Rectal smooth muscle tissue (tissue), 1 donor: ENCODE data around the gene HAGH.

Experiments used
- H3K27ac ChIP-seq: one replicate; pipeline ENCODE4 v1.7.0; 2013; ENCODE audit warnings: low read depth, low read length, inconsistent platforms
- H3K27me3 ChIP-seq: one replicate; pipeline ENCODE4 v1.7.0; 2013; ENCODE audit warnings: low read length; ENCODE audit not compliant: control insufficient read depth, insufficient read depth
- H3K36me3 ChIP-seq: one replicate; pipeline ENCODE4 v1.7.0; 2013; ENCODE audit warnings: low read length; ENCODE audit not compliant: control insufficient read depth, insufficient read depth
- H3K4me1 ChIP-seq: one replicate; pipeline ENCODE4 v1.7.0; 2013; ENCODE audit warnings: low read length; ENCODE audit not compliant: control insufficient read depth, insufficient read depth
- H3K4me3 ChIP-seq: one replicate; pipeline ENCODE4 v1.7.0; 2013; ENCODE audit warnings: low read length
- H3K9ac ChIP-seq: one replicate; pipeline ENCODE4 v1.7.0; 2013; ENCODE audit warnings: low read length

HAGH gene

DNA sequence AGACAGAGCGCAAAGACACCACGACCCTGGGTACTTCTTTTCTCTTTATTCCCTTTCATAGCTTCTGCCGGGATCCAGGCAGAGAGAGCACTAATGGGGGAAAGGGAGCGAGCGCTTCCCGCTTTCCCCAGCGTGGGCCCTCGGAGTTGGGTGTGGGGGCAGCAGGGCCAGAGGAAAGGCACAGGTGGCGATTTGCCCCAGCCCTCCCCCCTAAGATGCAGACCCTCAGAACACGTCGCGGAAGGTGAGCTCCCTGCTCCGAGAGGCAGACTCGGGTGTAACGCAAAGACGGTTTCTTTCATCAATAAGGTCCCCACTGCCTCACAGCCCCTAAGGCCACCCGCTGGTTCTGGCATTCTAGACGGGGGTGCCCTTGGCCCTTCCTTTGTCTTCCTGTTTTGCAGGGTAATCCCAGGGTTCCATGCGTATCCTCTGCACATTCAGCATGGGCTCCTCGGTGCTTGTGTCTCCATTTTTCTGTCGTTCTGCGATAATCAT, 54.7 kb downstream of the HAGH start:
- Histone ChIP-seq H3K27me3 (no peaks in the 10 kb centered on the region), H3K27ac (peak overlapping the region; percentile 85), H3K36me3 (peaks cover 24% of the 10 kb centered on the region), H3K4me1 (peaks cover 12% of the 10 kb centered on the region), H3K4me3 (peak overlapping the region; percentile 92), H3K9ac (no peak overlapping the region)

DNA sequence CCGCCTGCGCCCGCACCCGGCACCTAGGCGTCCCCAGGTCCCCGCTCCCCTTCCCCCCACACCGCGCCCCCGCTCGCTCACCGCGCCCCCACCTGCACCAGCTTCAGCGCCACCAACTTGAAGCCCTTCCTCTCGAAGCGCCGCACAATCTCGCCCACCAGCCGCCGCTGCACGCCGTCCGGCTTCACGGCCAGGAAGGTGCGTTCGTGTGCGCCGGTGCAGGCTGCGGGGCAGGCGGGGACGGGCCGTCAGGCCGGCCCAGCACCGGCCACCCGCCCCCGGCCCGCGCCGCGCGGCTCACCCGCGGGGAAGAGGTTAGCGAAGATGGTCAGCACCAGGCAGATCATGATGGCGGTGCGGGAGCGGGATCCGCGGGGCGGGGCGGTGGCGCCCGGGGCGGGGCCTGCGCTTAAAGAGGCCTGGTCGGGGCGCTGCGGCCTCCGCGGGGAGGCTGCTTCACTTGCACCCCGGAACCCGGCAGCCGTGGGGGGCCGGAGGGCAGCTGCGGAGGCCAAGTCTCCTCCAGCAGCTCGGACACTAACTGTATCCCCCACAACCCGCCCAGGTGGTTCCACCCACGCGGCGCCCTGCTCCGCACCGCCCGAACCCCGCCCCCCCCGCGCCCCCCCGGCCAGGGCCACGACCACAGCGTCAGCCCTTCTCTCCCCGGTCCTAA, 55.3 kb downstream of the HAGH start, which contains the start of gene NME3:
NME3 (minus strand) TSS at position 356 of the 676 bp plus-strand sequence; CDS start at position 347, 9 bp downstream.
- H3K4me1 ChIP-seq: peaks cover 12% of the 10 kb centered on the region
- peak within 1 kb of the TSS; percentile 40 for H3K9ac ChIP-seq
- peak within 1 kb of the TSS; percentile 85 for H3K27ac ChIP-seq
- peak within 1 kb of the TSS; percentile 92 for H3K4me3 ChIP-seq
- no peaks in the 10 kb centered on the region for H3K27me3 ChIP-seq
- peaks cover 29% of the 10 kb centered on the region for H3K36me3 ChIP-seq

DNA sequence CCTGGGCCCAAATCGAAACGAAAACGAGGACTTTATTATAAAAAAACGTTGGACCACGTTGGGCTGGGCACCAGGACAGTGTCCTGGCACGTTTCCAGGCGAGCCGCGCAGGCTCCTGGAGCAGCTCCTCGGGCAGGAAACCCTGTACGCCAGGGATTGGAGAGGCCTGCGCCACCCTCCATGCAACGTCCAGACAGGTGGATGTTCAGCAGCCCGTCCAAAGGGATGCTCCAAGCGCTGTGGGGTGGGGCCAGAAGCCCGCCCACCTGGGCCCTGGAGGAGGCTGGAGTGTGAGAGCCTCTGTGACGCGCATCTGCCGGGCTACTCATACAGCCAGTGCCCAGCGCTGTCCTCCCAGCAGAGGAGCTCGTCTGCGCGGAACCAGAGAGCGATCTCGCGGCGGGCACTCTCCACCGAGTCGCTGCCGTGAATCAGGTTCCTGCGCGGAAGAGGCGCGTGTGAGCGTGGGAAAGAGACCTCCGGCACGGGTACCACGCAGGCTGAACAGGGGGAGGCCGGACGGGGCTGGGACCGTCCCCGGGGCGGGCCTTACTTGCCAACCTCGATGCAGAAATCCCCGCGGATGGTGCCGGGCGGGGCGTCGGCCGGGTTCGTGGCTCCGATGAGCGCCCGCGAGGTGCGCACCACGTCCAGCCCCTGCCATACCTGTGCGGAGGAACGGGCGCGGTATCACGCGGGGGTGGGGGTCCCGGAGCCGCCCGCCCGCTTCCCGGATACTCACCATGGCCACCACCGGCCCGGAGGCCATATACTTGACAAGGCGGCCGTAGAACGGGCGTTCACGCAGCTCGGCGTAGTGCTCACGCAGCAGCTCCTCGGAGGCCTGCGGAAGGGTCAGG, 56.1 kb downstream of the HAGH start:
- H3K4me1 ChIP-seq: peaks cover 12% of the 10 kb centered on the region
- H3K9ac ChIP-seq: peak overlapping the region; percentile 25
- H3K36me3 ChIP-seq: peaks cover 30% of the 10 kb centered on the region
- no peaks in the 10 kb centered on the region for H3K27me3 ChIP-seq
- H3K4me3 ChIP-seq: peak overlapping the region; percentile 92
- H3K27ac ChIP-seq: peak overlapping the region; percentile 75

DNA sequence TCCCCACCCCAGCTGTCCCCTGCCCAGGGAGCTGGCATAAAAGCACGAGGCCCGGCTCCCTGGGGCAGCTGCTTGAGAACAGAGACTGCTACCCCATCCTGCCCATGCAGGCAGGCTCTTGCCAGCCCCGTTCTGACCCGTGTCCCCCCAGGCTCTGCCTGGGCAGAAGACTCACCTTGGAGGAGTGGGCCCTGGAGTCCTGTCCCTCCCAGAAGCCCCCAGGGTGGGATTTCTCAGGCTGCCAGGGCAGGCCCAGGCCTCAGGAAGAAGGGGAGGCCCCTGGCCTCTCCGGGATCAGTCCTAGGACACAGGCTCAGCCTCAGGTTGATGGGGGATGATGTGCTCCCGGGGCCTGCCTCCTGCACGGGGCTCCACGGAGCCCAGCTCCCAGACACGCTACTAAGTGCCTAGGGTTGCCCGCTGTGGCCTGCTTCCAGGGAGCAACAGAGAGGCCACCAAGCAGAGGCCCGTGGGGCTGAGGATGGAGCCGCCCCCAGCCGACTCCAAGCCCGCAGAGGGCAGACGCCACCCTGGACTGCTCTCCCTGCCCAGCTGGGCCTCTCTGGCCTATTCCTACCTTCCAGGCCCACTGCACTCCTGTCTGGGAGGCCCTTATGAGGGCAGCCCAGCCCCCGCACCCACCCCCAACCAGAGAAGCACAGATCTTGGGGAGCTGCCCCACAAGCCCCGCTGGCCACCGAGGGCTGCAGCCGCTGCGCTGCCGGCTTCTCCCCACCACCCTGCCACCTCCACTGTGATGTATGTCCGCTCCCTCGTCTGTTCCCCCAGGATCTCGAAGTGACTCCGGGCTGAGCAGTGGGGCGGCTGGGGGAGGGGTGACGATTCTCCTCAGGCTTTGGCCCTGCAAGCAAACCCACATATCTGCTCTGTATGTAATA, 57.0 kb downstream of the HAGH start:
- peak overlapping the region; percentile 92 for H3K4me3 ChIP-seq
- H3K27me3 ChIP-seq: no peaks in the 10 kb centered on the region
- peak overlapping the region; percentile 75 for H3K27ac ChIP-seq
- H3K4me1 ChIP-seq: peaks cover 12% of the 10 kb centered on the region
- peak overlapping the region; percentile 25 for H3K9ac ChIP-seq
- H3K36me3 ChIP-seq: peaks cover 36% of the 10 kb centered on the region

DNA sequence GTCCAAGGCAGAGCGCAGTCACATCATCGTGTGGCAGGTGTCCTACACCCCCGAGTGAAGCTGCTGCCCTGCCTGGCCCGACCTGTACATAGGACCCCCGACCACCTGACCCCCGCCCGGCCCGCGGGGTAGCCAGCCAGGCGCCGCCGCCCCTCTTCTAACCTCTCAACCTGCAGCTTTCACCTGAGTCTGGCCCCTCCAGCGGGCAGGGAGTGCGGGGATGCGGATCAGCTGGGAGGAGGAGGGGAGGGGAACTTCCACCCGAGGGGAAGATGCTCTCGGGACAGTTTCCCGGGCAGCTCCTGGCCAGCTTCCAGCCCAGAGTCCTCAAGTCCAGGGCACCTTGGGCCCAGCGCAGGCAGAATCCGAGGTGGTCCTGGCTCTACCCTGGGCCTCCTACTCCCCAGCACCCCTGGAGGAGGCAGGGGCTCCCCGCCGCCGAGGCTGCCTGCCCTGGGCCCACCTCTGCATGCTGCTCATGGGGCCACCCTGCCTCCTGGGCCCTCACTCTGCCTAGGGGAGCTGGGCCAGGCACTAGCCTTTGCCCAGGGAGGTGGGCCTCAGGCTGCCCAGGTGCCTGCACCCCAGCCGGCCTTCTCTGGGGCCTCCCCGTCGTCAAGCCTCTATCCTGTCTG, 57.7 kb downstream of the HAGH start:
- Histone ChIP-seq H3K27ac (no peak overlapping the region), H3K36me3 (peaks cover 40% of the 10 kb centered on the region), H3K27me3 (no peaks in the 10 kb centered on the region), H3K9ac (no peak overlapping the region), H3K4me3 (no peak overlapping the region), H3K4me1 (peaks cover 7% of the 10 kb centered on the region)

DNA sequence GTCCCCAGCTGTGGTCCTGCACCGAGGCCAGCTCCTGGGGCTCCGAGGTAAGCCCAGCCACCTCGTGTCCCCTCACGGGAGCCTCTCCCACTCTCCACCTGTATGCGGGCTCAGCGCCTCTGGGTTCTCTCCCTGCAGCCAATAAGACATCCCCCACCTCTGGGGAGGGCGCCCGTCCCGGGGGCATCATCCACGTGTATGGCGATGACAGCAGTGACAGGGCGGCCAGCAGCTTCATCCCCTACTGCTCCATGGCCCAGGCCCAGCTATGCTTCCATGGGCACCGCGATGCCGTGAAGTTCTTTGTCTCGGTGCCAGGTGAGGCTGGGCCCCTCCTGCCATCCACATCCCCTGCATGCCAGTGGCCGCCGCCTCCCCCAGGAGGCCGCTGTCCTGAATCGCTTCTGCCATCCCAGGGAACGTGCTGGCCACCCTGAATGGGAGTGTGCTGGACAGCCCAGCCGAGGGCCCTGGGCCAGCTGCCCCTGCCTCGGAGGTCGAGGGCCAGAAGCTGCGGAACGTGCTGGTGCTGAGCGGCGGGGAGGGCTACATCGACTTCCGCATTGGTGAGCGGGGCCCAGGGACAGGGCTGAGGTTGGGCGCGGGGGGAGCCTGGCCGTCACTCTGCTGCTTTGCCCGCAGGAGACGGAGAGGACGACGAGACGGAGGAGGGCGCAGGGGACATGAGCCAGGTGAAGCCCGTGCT, 58.4 kb downstream of the HAGH start:
- Histone ChIP-seq H3K27me3 (no peaks in the 10 kb centered on the region), H3K36me3 (peaks cover 40% of the 10 kb centered on the region), H3K4me3 (no peak overlapping the region), H3K4me1 (peaks cover 6% of the 10 kb centered on the region), H3K27ac (no peak overlapping the region), H3K9ac (no peak overlapping the region)

DNA sequence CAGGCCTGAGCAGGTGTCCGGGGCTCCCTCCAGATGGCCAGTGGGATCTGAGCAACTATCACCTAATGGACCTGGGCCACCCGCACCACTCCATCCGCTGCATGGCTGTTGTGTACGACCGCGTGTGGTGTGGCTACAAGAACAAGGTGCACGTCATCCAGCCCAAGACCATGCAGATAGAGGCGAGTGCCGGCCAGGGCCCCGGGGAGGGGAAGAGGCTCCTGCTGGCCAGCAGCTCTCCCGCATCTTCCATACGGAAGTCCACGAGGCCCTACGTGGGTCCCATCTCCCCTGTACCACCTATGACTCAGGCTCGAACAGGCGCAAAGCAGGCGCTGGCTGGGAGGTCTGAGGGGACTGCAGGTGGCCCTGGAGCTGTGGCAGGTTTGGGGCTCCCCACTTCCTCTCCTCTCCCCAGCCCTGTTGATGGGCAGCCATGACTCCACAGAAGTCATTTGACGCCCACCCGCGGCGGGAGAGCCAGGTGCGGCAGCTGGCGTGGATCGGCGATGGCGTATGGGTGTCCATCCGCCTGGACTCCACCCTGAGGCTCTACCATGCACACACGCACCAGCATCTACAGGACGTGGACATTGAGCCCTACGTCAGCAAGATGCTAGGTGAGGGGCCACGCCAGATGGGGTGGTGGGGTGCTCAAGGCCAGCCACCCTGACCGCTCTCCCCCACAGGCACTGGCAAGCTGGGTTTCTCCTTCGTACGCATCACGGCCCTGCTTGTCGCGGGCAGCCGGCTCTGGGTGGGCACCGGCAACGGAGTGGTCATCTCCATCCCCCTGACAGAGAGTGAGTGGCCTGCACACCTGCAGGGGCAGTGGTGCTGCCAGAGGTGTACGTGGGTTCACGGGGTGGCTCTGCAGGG, 59.3 kb downstream of the HAGH start:
- no peak overlapping the region for H3K9ac ChIP-seq
- H3K4me3 ChIP-seq: no peak overlapping the region
- H3K27ac ChIP-seq: no peak overlapping the region
- H3K27me3 ChIP-seq: no peaks in the 10 kb centered on the region
- H3K36me3 ChIP-seq: peaks cover 45% of the 10 kb centered on the region
- H3K4me1 ChIP-seq: peaks cover 6% of the 10 kb centered on the region

DNA sequence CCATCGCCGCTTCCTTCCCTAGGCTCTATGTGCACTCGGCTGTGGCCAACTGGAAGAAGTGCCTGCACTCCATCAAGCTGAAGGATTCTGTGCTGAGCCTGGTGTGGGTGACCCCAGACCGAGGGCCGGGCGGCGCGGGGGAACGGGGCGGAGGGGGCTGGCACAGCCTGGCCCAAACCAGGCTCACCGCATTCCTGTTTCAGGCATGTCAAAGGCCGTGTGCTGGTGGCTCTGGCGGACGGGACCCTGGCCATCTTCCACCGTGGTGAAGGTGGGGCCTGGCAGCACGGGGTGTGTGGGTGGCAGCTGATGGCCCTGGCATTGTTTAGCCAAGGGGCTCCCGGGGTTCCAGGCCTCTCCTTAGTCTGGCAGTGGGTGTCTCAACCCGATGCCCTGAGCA, 59.9 kb downstream of the HAGH start:
- peaks cover 46% of the 10 kb centered on the region for H3K36me3 ChIP-seq
- H3K9ac ChIP-seq: no peak overlapping the region
- H3K27me3 ChIP-seq: no peaks in the 10 kb centered on the region
- no peaks in the 10 kb centered on the region for H3K4me1 ChIP-seq
- no peak overlapping the region for H3K4me3 ChIP-seq
- no peak overlapping the region for H3K27ac ChIP-seq

DNA sequence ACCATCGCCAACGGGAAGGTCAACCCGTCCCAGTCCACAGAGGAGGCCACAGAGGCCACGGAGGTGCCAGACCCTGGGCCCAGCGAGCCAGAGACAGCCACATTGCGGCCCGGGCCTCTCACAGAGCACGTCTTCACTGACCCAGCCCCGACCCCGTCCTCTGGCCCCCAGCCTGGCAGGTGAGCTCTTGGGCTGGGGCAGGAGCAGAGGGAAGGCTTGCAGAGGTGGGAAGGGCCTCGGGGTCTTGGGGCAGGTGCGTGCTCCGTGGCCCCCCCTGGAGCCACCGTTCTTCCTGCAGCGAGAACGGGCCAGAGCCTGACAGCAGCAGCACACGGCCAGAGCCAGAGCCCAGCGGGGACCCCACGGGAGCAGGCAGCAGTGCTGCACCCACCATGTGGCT, 60.4 kb downstream of the HAGH start:
- H3K4me3 ChIP-seq: no peak overlapping the region
- no peak overlapping the region for H3K27ac ChIP-seq
- H3K9ac ChIP-seq: no peak overlapping the region
- peaks cover 48% of the 10 kb centered on the region for H3K36me3 ChIP-seq
- H3K27me3 ChIP-seq: no peaks in the 10 kb centered on the region
- no peaks in the 10 kb centered on the region for H3K4me1 ChIP-seq

DNA sequence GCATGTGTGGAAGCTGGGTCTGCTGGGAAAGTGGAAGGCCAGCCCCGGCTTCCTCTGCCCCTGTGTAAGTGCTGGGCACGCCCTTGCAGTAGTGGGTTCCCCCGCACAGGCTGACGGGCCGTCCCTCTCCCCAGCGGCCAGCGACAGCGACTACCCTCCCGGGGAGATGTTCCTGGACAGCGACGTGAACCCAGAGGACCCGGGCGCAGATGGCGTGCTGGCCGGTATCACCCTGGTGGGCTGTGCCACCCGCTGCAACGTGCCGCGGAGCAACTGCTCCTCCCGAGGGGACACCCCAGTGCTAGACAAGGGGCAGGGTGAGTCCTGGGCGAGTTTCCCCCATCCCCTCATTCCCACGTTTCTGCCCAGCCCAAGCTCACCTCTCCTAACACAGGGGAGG, 60.8 kb downstream of the HAGH start:
- Histone ChIP-seq H3K4me1 (no peaks in the 10 kb centered on the region), H3K9ac (no peak overlapping the region), H3K27ac (no peak overlapping the region), H3K27me3 (no peaks in the 10 kb centered on the region), H3K4me3 (no peak overlapping the region), H3K36me3 (peaks cover 48% of the 10 kb centered on the region)
